HL-60 (cell line): ENCODE results near the gene IRAK1.

Experiments used
- GABPA ChIP-seq: IDR thresholded peaks from 2 replicates; pipeline ENCODE4 v1.6.1; 2012; ENCODE audit warnings: low read depth
- POLR2AphosphoS5 ChIP-seq: IDR thresholded peaks from 2 replicates; pipeline ENCODE4 v1.6.1; 2012; ENCODE audit warnings: low read depth
- SPI1 ChIP-seq: IDR thresholded peaks from 2 replicates; pipeline ENCODE4 v1.6.1; 2012; ENCODE audit warnings: low read depth, mild to moderate bottlenecking, borderline replicate concordance
- TF ChIP-seq, protein P1 (sequence below): IDR thresholded peaks from one replicate; pipeline ENCODE4 v1.5.1; 2011; ENCODE audit warnings: low read length, control low read depth, inconsistent platforms; ENCODE audit not compliant: insufficient read depth

- TF ChIP-seq POLR2AphosphoS5 (no peak), SPI1 (no peak), GABPA (no peak)
- TF ChIP-seq, protein P1, sequence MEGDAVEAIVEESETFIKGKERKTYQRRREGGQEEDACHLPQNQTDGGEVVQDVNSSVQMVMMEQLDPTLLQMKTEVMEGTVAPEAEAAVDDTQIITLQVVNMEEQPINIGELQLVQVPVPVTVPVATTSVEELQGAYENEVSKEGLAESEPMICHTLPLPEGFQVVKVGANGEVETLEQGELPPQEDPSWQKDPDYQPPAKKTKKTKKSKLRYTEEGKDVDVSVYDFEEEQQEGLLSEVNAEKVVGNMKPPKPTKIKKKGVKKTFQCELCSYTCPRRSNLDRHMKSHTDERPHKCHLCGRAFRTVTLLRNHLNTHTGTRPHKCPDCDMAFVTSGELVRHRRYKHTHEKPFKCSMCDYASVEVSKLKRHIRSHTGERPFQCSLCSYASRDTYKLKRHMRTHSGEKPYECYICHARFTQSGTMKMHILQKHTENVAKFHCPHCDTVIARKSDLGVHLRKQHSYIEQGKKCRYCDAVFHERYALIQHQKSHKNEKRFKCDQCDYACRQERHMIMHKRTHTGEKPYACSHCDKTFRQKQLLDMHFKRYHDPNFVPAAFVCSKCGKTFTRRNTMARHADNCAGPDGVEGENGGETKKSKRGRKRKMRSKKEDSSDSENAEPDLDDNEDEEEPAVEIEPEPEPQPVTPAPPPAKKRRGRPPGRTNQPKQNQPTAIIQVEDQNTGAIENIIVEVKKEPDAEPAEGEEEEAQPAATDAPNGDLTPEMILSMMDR, result no peak
These were observed 10.6 kb upstream of the IRAK1 start for GRCh38 chrX:154030266-154030665.
